ENCODE data around the gene TFDP2. TPM values are rescaled to one million over a fixed set of nuclear protein-coding genes. Genes with fewer than 3 reads are reported as not detected.

The TFDP2 gene
- total and polyA plus RNA-seq, 2 experiments from 2014 or later = 150 to 410 TPM

GRCh38 chr3:142000325-142000870 lies 148.9 kb downstream of the TFDP2 start:
- DNase-seq (ENCODE audit: low spot score) = no peak
- TF ChIP-seq EZH2phosphoT487 (IDR thresholded peaks at IDR 0.05; ENCODE audit: unreplicated experiment) (no peak), ZNF462 (CRISPR knock-in tag; IDR thresholded peaks at IDR 0.05) (no peak), STAT1 (IDR thresholded peaks at IDR 0.05; ENCODE audit: unreplicated experiment) (no peak), POLR2AphosphoS5 (IDR thresholded peaks at IDR 0.05; ENCODE audit: low read depth) (no peak), JUNB (IDR thresholded peaks at IDR 0.05; ENCODE audit: unreplicated experiment) (no peak), NANOG (IDR thresholded peaks at IDR 0.05; ENCODE audit: borderline replicate concordance) (no peak), ZNF114 (CRISPR knock-in tag; IDR thresholded peaks at IDR 0.05) (no peak), EZH2 (IDR thresholded peaks at IDR 0.05; ENCODE audit: low read depth, unreplicated experiment) (no peak), CREB1 (CRISPR knock-in tag; IDR thresholded peaks at IDR 0.05; ENCODE audit: low read depth) (no peak), ZNF331 (CRISPR knock-in tag; IDR thresholded peaks at IDR 0.05; ENCODE audit: low read depth) (no peak)
- TF ChIP-seq, protein P1, sequence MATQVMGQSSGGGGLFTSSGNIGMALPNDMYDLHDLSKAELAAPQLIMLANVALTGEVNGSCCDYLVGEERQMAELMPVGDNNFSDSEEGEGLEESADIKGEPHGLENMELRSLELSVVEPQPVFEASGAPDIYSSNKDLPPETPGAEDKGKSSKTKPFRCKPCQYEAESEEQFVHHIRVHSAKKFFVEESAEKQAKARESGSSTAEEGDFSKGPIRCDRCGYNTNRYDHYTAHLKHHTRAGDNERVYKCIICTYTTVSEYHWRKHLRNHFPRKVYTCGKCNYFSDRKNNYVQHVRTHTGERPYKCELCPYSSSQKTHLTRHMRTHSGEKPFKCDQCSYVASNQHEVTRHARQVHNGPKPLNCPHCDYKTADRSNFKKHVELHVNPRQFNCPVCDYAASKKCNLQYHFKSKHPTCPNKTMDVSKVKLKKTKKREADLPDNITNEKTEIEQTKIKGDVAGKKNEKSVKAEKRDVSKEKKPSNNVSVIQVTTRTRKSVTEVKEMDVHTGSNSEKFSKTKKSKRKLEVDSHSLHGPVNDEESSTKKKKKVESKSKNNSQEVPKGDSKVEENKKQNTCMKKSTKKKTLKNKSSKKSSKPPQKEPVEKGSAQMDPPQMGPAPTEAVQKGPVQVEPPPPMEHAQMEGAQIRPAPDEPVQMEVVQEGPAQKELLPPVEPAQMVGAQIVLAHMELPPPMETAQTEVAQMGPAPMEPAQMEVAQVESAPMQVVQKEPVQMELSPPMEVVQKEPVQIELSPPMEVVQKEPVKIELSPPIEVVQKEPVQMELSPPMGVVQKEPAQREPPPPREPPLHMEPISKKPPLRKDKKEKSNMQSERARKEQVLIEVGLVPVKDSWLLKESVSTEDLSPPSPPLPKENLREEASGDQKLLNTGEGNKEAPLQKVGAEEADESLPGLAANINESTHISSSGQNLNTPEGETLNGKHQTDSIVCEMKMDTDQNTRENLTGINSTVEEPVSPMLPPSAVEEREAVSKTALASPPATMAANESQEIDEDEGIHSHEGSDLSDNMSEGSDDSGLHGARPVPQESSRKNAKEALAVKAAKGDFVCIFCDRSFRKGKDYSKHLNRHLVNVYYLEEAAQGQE (IDR thresholded peaks at IDR 0.05; ENCODE audit: unreplicated experiment) = no peak
- TF ChIP-seq, protein P2, sequence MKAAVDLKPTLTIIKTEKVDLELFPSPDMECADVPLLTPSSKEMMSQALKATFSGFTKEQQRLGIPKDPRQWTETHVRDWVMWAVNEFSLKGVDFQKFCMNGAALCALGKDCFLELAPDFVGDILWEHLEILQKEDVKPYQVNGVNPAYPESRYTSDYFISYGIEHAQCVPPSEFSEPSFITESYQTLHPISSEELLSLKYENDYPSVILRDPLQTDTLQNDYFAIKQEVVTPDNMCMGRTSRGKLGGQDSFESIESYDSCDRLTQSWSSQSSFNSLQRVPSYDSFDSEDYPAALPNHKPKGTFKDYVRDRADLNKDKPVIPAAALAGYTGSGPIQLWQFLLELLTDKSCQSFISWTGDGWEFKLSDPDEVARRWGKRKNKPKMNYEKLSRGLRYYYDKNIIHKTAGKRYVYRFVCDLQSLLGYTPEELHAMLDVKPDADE (IDR thresholded peaks at IDR 0.05) = no peak
- TF ChIP-seq, protein P3, sequence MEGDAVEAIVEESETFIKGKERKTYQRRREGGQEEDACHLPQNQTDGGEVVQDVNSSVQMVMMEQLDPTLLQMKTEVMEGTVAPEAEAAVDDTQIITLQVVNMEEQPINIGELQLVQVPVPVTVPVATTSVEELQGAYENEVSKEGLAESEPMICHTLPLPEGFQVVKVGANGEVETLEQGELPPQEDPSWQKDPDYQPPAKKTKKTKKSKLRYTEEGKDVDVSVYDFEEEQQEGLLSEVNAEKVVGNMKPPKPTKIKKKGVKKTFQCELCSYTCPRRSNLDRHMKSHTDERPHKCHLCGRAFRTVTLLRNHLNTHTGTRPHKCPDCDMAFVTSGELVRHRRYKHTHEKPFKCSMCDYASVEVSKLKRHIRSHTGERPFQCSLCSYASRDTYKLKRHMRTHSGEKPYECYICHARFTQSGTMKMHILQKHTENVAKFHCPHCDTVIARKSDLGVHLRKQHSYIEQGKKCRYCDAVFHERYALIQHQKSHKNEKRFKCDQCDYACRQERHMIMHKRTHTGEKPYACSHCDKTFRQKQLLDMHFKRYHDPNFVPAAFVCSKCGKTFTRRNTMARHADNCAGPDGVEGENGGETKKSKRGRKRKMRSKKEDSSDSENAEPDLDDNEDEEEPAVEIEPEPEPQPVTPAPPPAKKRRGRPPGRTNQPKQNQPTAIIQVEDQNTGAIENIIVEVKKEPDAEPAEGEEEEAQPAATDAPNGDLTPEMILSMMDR (conservative IDR thresholded peaks at IDR 0.05; ENCODE audit: low read depth in 2 of 2) = no peak
- H3K27ac ChIP-seq (ENCODE audit: low read depth) = no peak overlapping the region
- H3K4me1 ChIP-seq (ENCODE audit: insufficient read depth) = peaks cover 13% of the 10 kb centered on the region
- H2AFZ ChIP-seq = no peak overlapping the region
- no peaks in the 10 kb centered on the region; the same call in 1 of the 2 replicates for H3K36me3 ChIP-seq (ENCODE audit: insufficient read depth)
- H3K79me2 ChIP-seq (replicated peaks; ENCODE audit: insufficient read depth) = peaks cover 37% of the 10 kb centered on the region
- Mint-ChIP-seq H3K27me3 (ENCODE audit: insufficient read depth, low read depth, poor library complexity) (no peaks in the 10 kb centered on the region), H3K27ac (no peak overlapping the region), H3K4me1 (peaks cover 22% of the 10 kb centered on the region), H3K36me3 (ENCODE audit: low read depth) (peaks cover 29% of the 10 kb centered on the region), H3K9me3 (no peaks in the 10 kb centered on the region; the same call in 2 of the 3 replicates), H3K4me3 (no peak overlapping the region)
- peaks cover 14% of the 10 kb centered on the region; the same call in 1 of the 2 replicates for H4K20me1 ChIP-seq (replicated peaks; ENCODE audit: insufficient read depth)
- H3K9me2 ChIP-seq (ENCODE audit: insufficient read depth) = no peaks in the 10 kb centered on the region
- no peak overlapping the region for H3K4me2 ChIP-seq
- no peaks in the 10 kb centered on the region for H3F3A ChIP-seq (replicated peaks; ENCODE audit: low read depth)
- H3K4me3 ChIP-seq = no peak overlapping the region
- no peaks in the 10 kb centered on the region for H3K27me3 ChIP-seq (ENCODE audit: insufficient read depth)
- no peak for ATAC-seq

Measured in GM23338 (cell line).